Epidermal melanocyte (primary cell): ENCODE measurements around the gene EML4.
"Not testable (repeated sequence)": the region's sequence is repeated elsewhere in the genome, so short reads cannot be mapped to it uniquely, and the experiment has no call there.

Experiments used
- DNase-seq: peaks from one replicate; pipeline ENCODE4 v3.0.0; 2011; ENCODE audit warnings: low spot score; ENCODE audit not compliant: insufficient read length

Gene EML4

DNA sequence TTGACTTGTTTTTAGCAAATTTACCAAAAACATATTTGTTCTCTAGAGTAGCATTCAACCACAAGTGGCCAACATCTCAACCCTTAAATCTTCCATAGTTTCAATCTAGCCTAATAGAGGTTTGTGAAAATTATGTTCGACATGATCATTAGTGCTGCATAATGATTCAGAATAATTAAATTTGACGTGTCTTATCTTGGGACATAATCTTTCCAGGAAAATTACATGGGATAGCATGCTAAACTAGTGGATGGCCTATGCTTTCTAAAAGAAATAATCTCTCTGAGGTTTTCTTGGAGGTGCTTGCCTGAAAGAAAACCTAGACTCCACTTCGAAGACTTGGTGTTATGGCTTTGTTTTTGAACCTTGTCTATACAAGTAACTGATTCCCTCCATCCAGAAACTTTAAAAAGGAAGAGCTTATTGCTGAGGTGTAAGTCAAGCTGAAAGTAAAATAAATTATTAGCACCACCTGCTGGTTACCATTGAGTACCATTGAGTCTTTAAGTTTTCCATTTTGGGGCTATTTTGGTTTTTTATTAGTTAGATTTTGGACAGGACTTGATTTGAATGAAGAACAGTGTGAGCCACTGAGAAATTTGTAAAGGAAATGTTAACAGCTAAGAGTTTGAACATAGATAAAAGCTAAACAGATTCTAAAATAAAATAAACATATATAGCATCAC is 159.1 kb downstream of the EML4 start:
- no peak for DNase-seq

DNA sequence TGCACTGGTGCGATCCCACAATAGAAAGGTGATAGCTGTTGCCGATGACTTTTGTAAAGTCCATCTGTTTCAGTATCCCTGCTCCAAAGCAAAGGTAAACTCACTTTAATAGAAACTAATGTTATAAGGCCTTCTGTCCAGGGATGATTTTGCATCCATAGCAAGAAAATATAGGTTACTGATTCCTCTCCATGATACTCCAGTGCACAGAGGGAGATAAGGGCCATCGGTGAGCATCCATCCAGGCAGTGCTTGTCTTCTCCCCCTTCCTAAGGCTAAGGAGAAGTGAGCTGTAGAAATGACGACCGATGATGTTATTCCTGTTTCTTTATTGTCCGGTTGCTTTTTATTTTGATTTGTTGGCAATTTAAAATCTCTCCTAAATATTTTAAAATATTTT is 159.8 kb downstream of the EML4 start:
- no peak for DNase-seq

DNA sequence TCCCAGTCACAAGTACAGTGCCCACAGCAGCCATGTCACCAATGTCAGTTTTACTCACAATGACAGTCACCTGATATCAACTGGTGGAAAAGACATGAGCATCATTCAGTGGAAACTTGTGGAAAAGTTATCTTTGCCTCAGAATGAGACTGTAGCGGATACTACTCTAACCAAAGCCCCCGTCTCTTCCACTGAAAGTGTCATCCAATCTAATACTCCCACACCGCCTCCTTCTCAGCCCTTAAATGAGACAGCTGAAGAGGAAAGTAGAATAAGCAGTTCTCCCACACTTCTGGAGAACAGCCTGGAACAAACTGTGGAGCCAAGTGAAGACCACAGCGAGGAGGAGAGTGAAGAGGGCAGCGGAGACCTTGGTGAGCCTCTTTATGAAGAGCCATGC is 160.6 kb downstream of the EML4 start:
- DNase-seq: no peak

DNA sequence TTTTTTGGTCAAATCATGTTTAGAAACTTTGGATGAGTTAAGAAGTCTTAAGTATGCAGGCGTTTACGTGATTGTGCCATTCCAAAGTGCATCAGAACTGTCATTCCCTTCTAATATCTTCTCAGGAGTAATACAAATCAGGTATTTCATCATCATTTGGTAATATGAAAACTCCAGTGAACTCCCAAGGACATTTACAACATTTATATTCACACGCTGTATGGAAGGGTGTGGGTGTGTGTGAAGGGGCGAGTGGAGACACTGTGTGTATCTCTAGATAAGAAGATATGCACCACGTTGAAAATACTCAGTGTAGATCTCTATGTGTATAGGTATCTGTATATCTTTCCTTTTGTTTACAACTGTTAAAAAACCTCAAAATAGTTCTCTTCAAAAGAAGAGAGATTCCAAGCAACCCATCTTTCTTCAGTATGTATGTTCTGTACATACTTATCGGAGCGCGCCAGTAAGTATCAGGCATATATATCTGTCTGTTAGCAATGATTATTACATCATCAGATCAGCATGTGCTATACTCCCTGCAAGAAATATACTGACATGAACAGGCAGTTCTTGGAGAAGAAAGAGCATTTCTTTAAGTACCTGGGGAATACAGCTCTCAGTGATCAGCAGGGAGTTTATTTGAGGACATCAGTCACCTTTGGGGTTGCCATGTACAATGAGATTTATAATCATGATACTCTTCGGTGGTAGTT is 162.6 kb downstream of the EML4 start:
- DNase-seq: no peak

DNA sequence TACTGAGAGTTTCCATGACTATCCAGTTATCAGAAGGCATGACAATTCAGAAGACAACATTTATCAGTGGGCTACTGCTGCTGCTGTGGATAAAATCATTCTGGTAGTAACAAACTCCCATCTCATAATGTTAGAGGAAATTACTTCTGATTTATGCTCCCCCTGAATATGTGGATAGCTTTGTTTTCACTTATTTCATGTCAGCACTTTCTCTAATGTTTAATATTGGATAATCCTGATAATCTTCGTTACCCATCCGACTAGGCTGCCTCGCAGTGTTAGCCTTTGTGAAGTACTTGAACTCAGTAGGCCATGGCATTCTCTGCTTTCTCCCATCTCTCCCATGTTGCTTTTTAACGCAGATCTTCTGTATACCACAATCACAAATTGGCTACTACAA is 163.4 kb downstream of the EML4 start:
- no peak for DNase-seq

DNA sequence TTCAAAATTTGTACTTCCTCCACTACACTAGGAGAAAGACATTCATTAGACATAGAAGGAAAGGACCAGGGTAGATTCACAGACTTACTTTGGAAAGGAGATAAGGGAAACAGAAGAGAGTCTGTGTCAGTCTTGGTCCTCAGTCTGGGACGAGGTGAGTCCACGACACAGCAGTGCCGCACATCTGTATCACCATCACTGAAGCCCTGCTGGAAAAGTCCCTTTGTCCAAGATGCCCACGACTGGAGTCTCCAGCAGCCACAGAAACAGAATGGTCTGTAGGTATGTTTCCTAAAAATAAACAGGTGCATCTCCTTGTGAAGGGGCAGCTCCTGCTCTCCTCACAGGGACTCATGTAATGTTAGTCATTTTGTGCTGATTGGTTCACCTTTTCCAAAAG is 164.4 kb downstream of the EML4 start:
- no peak for DNase-seq

DNA sequence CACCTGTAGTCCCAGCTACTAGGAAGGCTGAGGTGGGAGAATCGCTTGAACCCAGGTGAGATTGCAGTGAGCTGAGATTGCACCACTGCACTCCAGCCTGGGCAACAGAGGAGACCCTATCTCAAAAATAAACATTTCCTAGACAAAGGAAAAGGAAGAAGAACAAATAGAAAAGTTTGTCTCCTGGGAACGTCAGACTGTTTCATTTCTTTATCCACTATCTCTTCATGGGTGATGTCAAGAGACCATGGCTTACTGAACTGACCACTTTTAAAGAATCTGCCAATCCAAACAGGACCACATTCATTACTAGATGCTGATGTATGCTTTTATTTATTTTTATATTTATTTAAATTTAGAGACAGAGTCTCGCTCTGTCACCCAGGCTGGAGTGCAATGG is 165.1 kb downstream of the EML4 start:
- DNase-seq: no peak

DNA sequence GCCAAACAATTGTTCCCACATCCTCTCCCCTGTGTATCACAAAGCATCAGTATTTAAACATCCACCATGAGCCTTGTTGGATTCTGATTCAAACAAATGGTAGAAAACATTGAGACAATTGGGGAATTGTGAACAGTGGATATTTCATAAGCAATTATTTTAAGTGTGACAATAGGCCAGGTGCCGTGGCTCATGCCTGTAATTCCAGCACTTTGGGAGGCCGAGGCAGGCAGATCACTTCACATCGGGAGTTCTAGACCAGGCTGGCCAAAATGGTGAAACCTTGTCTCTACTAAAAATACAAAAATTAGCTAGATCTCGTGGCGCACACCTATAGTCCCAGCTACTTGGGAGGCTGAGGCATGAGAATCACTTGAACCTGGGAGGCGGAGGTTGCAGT is 165.7 kb downstream of the EML4 start:
- not testable (repeated sequence) for DNase-seq

DNA sequence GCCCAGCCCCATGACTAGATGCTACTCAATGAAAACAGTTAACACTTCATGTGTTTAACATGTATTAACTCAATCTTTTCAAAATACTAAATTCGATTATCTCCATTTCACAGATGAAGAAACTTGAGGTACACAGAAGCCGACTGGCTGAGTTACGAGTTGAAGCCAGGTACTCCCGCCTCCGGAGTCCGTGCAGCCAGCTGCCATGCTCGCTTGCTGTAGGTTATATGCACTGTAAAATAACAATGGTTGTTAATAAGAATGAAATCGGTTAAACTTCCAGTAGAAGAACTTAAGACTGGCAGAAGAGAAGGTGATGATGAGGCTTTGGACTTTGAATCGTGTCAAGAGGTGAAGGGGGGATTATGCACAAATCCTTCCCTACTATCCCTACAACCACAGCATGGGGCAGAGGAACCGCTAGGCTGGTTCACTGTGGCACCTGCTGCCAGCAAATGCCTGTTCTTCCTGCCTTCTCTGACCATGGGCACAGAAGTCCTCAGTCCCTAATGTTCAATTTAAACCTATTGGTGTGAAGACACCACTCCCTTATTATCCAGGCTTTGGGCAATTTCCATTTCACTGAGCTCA is 166.5 kb downstream of the EML4 start:
- DNase-seq: no peak

DNA sequence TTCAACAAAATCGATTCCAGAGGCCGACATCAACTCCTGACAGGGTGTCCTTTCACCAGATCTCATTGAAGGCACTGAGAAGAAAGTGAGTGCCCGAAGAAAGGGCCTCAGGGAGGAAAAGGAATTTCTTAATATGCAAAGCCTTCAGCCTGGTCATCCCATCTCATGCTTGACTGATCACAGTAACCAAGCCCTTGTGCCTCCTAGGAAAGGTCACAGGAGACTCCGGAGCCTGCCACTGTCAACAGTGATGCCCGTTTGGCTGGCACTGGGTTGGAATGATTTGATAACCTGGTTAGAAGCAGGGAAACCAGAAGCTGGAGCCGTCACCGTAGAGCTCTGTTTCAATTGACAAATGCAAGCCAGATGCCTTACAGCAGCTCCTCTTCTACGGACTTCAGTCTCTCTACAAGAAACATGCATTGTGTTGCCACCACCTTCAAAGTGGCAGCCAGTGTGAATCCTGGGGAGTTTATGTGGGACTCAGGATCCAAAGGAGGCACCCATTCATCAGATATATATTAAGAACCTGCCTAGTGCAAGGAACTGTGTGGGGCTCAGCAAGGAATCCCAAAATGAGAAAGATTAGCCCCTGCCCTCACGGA is 167.3 kb downstream of the EML4 start:
- no peak for DNase-seq

DNA sequence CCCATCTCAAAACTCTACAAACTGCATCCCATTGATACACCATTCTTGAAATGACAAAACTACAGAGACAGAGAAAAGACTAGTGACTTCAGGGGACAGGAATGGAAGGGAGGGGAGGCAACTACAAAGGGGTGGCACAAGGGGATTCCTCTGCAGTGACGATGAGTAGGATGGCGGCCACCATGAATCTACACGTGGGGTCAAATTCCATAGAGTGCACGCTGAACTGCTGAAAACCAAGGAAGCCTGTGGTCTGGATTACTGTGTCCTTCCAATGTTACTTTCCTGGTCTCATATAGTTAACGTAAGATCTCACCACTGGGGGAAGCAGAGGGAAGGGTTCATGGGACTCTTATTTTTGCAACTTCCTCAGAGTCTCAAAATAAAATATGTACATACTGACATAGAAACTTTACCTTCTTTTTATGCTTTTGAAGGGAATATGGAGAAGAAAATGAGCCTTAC is 168.2 kb downstream of the EML4 start:
- no peak for DNase-seq

DNA sequence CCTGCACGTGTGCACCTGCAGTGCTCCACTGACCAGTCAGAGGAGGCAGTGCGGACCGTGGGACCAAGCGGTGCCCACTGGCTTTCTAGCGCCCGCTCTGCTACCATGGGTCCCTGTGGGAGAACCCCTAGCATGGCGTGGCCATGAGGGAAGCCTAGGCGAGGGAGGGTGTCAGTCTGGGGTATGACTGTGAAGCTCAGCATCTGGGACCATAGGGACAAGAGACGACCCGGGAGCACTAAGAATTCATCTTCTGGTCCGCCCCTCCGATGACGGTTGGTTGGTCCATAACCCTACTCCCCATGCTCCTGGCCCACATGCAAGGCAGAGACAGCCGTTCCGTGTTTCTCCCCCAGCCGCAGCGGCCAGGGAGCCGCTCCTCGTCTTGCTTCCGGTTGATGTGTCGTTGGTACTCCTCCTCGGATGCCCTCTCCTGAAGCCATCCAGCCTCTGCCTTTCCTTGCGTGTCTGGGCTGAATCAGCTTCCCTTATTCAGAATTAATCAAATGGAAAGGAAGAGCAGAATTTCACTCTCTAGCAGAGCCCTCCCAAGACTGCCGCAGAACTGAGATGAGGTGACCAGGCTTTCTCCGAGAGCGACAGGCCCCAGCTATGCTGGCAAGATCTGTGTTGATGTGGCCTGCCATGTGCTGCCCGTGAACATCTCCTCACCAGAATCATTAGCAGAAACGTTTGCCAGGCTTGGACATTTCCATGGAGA is 168.9 kb downstream of the EML4 start:
- DNase-seq: no peak

DNA sequence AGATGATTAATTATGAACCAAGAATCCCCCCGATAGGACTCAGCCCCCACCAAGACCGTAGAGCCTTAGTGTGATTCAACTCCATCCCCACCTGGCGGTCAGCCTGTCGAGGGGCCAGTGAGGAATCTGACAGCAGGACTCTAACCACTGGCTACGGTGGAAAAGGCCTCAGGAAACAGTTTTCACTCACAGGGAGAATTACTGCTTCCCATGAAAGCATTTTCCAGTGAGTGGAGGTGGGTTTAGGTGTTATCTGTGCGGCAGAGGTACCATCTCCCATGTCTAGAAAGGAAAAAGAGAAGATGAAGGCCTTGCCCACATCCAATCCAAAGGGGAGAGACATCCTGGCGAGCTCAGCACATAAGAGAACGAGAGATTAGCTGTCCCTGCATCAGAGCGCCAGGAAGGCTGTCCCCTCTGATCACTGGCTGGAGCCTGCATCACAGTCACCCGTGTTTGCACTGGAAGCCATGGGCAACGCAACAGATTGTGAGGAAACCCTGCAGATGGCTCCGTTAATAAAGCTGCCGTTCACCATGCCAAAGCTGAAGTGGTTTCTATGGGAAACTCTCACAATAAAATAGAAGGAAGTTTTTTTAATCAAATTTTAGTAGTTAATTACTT is 169.5 kb downstream of the EML4 start:
- DNase-seq: no peak

DNA sequence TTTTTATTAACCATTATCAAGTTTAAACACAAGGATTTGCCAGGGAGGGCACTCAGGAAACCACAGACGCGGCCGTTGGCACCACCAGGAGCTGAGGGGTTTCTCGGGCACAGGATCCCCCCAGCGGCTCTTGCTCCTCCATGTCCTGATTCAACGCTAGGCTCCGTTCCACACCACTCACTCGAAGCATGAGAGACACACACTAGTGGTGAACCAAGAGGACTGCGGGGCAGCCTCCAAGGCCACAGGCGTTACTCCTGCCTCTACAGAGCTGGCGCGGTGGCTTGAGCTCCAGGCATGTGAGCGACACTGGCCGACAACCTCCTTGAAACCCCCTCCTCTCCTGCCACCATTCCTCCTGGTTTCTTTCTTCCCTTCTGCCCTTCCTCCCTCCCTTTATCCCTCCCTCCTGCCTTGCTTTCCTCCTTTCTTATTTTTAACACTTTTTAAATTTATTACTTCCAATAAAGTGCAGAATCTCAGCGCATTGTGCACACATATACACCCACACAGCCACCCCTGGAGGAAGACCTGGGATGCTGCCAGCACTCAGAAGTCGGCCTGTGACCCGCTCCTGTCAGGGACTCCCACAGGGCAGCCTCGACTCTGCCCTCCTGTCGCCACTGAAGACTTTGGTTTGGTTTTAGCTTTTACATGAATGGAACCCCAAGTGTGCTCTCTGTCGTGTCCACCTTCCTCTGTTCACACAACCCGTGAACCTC is 170.2 kb downstream of the EML4 start:
- no peak for DNase-seq

DNA sequence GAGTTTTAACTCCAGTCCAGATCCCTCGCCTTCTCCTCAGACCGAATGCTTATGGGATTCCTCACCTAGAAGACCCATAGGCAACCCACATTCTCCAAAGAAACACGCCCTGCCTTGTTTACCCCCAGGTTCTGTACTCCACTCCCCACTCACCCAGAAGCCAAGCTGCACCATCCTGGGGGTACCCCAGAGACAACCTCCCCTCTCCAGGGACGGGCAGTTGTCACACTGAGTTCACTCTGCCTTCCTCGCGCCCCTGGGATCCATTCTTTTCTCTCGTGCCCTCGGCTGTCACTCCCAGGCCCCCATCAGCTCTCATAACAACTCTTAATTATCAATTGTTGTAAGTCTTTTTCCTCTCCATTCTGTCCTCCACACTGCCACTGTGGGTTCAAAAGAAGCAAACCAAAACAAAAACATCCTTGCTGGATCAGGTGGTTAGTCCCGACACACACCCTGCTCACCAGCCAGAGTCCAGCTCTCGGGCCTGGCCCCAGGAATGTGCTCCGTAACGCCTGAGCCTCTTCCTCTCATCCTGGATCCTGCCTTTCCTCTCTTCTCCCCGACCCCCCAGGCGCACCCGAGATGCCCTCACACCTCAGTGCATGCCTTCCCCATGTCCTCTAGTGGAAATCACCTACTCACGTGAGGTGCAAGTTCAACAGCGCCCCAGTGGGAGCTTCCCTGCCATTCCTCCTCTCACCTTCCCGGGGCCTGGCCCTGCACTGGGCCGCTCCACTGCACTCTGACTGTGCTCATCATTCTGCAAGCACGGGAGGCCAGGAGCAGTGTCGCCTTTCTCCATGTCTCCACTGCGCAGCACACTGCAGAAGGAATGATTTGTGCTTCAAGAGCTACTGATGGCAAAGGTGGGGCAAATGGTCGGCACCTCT is 171.1 kb downstream of the EML4 start:
- no peak for DNase-seq

DNA sequence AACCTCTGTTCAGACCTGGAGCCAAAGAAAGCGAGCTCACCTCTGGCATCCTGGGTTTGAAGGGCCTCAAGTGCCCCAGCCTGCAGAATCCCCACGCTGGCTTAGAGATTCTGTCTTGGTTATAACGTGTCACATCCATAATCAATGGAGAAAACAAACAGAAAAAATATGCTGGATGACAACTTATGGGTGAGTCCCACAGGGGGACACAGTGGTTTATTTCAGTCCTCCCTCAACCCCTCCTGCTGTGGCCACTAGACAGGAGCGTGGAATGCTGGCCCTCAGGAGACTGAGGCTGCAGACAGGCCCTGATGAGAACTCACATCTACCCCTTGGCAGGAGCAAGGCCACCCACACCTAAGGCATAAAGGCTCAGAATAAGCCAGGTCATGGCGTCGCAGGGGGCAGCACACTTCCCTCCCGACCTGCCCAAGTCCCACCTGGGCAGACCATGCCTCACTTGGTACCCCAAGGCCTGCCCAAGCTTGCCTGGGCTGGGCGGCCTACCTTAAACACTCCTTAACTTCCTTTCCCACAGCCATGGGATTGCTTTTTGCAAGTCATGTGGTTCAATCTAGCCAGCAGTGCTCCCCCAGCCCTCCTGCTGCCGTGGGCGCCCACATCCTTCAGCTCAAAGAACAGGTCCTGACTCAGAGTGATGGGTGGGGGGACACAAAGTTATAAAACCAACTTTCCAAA is 171.9 kb downstream of the EML4 start:
- no peak for DNase-seq

DNA sequence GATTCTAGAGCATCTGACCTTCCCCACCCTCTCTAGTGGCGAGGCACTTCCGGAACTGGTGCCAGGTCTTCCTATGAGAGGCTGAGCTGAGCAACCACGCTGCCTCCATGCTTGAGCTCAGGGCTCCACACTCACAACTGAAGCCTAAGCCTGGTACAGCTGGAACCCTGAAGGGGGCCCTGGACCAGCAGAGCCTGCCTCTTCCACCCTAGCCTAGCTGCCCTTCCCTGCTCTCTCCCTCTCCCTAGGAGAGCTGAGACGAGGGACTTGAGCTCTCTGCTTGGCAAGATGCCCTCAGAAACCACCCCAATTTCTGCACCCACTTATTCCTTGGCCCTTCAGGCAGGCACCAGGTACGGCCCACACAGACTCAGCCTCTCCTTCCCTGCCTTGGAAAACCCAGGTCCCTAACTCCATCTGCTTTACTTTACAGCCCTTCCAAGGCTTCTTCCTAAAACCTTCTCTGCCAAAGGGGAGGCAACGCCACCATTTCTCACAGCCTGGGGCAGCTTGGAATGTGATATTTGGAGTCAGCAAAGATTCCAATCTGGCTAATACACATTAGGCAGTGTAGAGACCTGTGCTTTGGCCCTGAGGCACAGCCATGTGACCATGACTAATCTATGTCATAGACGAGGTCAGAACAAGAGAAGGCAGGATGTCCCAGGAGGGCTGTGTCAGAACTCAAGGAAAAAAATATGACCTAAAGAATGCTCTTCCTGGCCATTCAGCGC is 173.1 kb downstream of the EML4 start:
- DNase-seq: peak; percentile 24

DNA sequence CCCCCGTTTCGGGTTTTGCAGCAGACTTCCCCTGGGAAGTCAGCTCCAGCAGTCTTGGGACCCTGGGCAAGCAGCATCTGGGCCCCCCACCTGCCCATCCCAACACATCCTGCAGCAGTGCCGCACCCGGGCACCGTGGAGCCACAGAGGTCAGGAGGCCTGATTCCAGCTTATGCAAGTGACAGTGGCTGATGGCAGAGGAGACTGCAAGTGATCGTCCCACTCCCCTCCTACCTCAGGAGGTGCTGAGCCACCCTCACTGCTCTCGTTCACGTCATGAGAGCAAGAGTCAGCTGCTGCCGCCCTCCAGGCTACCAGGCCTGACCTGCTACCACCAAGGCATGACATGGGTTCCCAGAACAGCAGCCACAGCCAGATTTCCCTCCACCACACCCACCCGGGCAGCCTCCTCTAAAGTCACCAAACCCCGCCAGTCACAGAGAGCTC is 173.7 kb downstream of the EML4 start:
- DNase-seq: no peak
